Hippocampal formation (tissue), 2 donors: Measurements from ENCODE around the gene DNASE1L1.
A peak's percentile ranks its signal among the peaks of the same experiment; 100 is the strongest.
"Not testable (repeated sequence)": the region's sequence is repeated elsewhere in the genome, so short reads cannot be mapped to it uniquely, and the experiment has no call there.

Experiments used
- DNase-seq, 2 donors: peaks; one replicate each; lab custom pipeline; 2025; lab: John Stamatoyannopoulos, UW

DNASE1L1 gene

GRCh38 chrX:154403858-154404257 lies 5.2 kb downstream of the DNASE1L1 start:
- no peak for DNase-seq

DNA sequence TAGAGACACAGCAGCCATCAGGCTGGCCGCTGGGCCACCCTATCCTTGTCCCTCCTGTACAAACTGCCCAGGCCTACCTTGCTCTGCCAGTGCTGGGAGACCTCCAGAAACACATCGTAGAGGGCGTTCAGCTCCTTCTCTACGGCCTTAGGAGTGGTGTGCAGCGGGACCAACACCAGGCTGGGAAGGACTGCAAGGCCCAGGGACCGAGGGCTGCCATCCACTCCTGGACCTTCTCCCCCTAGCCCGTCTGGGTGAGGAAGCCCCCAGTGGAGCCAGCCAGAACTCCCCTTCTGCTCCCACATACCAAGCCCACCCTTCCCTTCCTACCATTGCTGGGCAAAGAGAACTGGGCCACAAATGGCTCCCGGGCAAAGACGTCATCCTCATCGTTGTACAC lies 5.9 kb downstream of the DNASE1L1 start:
- no peak for DNase-seq

- no peak for DNase-seq
These were observed 6.4 kb downstream of the DNASE1L1 start for GRCh38 chrX:154402622-154403127.

DNA sequence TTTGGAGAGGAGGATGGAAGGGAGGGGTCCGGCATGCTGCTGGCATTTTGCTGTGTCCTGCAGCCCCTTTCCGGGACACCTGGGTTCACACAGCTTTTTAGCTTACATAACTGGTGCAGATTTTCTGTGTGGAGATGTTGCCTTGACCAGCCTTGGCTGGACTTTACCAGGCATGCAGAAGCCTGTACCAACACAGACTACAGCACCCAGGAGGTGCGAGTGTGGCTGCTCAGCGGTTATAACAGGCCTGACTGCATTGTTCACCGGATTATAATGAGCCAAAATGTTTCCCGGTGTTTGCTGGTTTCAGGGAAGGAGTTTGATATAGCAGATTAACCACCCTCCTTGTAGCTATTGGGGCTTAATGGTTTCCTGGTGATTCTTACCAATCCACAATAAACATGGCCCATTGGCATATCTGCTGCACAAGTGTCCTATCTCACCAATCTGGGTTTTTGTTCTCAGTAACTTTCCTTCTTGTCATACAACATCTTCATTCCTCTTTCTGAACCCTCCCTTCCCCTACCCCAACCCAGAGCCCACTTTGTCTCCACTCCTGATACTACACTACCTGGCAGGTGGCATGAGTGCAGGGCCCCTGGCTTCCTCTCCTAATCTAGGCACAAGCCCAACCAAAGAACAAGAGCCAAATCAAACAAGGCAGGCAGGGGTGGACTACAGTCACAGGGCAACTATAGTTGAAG lies 7.0 kb downstream of the DNASE1L1 start:
- DNase-seq = no peak

- no peak for DNase-seq
These were observed 7.8 kb downstream of the DNASE1L1 start for GRCh38 chrX:154401045-154401799.

DNA sequence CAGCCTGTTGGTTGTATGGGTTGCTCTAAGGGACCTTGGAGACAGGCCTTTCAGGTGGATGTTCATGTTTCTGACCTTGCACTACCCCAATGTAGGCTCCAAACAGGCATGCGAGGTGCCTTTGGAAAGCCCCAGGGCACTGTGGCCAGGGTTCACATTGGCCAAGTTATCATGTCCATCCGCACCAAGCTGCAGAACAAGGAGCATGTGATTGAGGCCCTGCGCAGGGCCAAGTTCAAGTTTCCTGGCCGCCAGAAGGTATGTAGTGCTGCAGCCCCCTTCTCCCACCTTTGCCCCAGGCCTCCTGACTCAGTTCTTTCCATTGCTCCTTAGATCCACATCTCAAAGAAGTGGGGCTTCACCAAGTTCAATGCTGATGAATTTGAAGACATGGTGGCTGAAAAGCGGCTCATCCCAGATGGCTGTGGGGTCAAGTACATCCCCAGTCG lies 8.7 kb downstream of the DNASE1L1 start:
- DNase-seq = not testable (repeated sequence)

- no peak for DNase-seq
These were observed 9.3 kb downstream of the DNASE1L1 start for GRCh38 chrX:154399527-154400368.

DNA sequence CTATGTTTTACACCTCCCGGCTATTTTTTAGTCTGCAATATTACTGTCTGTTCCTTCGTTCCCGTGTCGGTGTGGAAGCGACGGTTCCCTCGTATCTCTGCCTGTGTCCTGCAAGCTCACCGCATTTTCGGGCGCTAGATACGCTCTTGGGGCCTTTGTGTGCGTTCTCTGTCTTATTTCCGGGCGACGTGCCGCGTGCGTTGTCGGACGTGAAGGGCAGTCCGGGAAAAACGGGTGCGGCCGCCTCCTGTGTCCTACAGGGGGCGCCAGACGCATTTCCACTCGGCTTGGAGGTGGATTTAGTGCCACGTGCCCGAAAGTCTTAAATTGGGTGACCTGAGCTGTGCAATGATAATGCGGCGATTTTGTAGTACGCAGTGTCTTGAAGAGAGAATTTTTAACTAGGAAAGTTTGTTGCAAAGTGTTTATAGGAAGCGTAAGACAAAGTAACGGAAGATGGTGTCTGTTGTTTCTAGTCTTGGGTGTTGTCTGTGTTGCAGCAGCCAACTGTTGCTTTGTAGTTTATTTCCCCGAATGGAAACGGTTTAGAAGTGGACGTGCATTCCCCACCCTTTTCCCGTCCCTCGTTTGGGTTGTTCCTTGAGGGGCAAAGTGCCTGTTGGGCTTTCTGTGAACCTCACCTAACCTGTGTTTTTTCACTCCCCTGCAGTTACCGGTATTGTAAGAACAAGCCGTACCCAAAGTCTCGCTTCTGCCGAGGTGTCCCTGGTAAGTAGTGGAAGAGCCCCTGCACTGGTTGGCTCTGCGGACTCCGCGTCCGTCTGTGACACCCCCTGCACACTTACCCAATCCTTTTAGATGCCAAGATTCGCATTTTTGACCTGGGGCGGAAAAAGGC lies 10.2 kb downstream of the DNASE1L1 start:
- DNase-seq = peak; percentile 20 to 57

DNA sequence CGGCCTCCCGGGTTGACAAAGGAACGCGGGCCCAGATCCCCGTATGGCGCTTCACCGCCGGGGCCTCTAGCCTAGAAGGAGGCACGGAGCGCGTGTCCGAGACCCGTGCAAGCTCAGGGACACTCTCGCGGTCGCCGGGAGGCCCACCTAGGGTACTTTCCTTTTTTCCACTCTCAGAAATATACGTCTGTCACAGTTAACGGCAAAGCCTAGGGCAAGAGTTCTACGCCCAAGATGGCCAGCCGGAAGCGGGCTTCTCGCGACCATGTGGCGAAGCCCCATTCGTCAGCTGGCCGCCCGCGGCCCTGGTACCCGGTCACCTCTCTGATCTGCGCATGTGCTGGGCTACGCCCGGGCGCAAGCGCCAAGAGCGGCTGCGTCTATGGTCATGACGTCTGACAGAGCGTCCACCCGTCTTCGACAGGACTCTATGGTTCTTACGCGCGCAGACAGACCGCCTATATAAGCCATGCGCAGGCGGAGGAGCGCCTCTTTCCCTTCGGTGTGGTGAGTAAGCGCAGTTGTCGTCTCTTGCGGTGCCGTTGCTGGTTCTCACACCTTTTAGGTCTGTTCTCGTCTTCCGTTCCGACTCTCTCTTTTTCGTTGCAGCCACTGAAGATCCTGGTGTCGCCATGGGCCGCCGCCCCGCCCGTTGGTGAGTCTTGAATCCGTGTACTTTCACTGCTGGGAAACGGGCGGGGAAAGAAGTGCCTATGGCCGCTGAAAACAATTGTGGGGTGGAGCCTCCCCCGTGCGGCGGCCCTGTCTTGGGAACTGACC lies 11.0 kb downstream of the DNASE1L1 start, which contains the start of gene RPL10:
Gene RPL10 (plus strand): TSS at position 490 of the 780 bp plus-strand sequence. CDS start 143 bp downstream, at position 633.
- peak; percentile 88 for DNase-seq

- DNase-seq = no peak
These were observed 11.8 kb downstream of the DNASE1L1 start for GRCh38 chrX:154396973-154397887.

GRCh38 chrX:154396363-154396762 lies 12.7 kb downstream of the DNASE1L1 start:
- DNase-seq = not testable (repeated sequence)

DNA sequence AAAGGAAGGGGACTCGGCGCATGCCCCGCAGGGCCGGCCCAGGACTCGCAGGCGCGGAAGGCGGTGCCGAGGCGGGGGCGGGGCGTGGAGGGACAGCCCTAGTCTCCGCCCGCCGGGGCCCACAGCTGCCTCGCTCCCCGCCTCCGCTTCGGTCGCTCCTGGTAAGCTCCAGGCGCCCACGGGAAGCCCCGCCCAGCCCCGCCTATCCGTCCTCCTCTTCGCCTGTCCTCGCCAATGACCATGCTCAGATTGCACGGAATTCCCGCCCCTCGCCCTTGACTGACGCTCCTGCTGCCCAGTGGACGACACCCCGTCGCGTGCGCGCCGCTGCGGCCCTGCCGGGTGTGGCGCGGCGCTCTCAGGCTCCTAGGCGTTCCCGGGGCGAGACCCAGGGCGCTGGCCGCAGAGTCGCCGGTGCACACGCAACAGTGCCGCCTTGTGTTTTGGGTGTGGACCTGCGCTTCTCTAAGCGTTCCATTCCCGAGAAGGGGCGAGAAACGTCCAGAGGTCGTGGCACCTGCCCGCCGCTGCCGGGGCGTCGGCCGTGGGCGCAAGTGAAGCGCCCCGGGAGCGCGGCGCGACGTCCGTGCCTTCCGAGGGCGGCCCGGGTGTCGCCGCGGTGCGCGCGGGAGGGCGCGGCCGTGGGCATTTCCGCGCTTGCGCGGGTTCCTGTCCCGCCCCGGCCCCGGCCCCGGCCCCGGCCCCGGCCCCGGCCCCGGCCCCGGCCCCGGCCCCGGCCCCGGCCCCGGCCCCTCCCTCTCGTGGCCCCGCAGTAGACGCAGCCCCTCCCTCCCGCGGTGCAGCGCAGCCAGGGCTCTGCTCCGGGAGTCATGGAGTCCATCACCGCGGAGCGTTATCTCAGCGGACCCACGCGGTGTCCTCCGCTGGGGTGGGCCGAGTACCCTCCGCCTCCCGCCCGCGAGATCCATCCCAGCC lies 19.0 kb downstream of the DNASE1L1 start:
- not testable (repeated sequence) for DNase-seq

GRCh38 chrX:154388649-154389048 lies 20.4 kb downstream of the DNASE1L1 start:
- not testable (repeated sequence) for DNase-seq

DNA sequence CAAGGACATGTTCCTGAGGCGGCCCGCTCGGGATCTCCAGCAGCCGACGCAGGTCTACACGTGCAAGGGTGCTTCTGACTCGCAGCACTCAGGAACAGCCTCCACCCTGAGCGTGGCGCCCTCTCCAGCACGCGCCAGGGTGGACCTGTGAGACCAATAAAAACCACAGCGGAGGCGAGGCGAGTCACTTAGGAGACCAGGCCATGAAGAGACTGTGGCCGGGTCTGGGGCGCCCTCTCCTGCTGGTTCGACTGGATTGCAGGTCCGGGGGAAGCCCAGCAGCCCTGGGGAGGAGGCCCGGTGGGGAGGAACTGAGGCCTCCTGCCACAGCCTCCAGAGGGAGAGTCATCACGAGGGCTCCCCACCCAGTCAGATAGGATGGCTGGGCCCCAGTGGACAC lies 21.0 kb downstream of the DNASE1L1 start:
- not testable (repeated sequence) for DNase-seq

DNA sequence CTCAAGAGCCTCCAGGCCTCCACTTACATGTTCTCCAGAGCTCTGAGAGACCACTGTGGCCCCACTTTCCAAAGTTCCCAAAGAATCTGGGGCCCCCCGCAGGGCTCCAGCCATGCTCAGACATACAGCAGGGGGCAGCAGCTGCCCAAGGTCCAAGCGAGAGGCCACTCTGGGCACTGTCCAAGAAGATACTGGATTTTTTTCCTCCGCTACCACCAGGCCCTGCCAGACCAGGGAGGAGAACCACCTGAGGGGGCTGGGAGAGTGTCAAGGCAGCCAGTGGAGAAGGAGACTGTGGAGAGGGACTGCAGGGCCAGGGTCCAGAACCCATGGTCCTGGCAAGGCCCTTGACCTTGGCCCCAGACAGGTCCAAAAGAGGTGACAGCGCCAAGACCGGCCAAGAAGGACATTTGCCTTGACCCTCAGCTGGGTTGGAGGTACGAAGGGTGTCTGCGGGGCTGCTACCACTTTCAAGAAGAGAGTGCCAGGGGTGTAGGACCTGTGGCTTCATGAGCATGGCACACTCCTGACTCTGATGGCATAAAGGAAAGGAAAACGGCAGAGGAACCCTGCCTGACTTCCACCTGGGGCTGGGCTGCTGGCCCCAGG lies 24.7 kb downstream of the DNASE1L1 start:
- no peak for DNase-seq

DNA sequence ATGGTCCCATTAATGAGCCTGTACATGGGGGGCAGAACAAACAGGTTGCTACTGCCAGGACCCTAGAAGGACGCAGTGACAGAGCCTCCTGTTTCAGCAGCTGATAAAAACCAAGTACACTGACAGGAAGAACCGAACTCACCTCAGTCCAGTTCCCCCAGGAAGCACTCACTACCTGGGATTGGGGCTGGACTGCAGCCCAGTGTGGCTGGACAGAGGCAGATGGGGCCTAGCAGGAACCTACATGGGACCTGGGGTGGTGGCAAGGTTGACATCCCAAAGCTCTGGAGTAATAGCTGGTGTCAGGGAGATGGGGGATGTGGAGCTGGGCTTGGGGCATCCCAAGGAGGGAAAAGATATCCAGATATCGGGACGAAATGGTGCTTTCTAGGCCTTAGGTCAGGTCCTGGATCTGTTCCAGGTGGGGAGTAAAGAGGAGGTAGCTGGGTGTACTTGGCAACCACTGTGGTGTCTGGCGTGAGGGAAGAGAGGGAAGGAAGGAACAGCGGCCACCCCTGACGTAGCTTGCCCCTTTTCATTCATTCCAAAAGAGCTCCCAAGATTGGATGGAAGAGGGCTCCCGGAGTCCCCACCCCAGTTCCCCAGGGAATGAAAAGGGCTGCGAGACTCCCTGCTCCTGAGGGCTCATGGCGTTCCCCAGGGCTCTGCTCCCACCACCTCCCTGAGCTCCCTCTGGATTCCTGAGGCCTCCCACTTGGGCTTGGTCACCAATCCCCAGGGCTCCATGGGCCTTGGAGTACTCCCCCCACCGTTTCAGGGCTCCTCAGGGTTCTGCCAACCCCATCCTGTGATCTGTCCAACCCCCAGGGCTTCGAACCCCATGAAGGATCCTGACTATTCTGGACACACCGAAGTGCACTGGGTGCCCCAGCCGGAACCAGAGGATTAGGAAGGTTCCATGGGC lies 25.4 kb downstream of the DNASE1L1 start:
- no peak for DNase-seq
